ENCODE data around the gene TAMM41.
"Not testable (repeated sequence)": the region's sequence is repeated elsewhere in the genome, so short reads cannot be mapped to it uniquely, and the experiment has no call there.

The TAMM41 gene

GRCh38 chr3:11764931-11765363 is 81.7 kb downstream of the TAMM41 start:
- no peak for DNase-seq (ENCODE audit: low read depth)

- no peak for DNase-seq (ENCODE audit: low read depth)
Measured at GRCh38 chr3:11759996-11760395, 86.7 kb downstream of the TAMM41 start.

- no peak for DNase-seq (ENCODE audit: low read depth)
Measured at GRCh38 chr3:11757929-11758328, 88.8 kb downstream of the TAMM41 start.

- DNase-seq (ENCODE audit: low read depth), result no peak
Measured at GRCh38 chr3:11757441-11757875, 89.2 kb downstream of the TAMM41 start.

GRCh38 chr3:11755276-11755675 is 91.4 kb downstream of the TAMM41 start:
- no peak for DNase-seq (ENCODE audit: low read depth)

- DNase-seq (ENCODE audit: low read depth), result not testable (repeated sequence)
Measured at GRCh38 chr3:11752254-11752653, 94.4 kb downstream of the TAMM41 start.

- DNase-seq (ENCODE audit: low read depth), result not testable (repeated sequence)
Measured at GRCh38 chr3:11748306-11748705, 98.4 kb downstream of the TAMM41 start.

Data from stimulated activated CD8-positive, alpha-beta memory T cell treated with anti-CD3 and anti-CD28 coated beads, Interleukin-12 subunit alpha, Interleukin-12 subunit beta, amount 100 ng/mL, for 4 hours (primary cell).